GM21423 (cell line): ENCODE results near the gene EMILIN2.
"Not testable (repeated sequence)": the region's sequence is repeated elsewhere in the genome, so short reads cannot be mapped to it uniquely, and the experiment has no call there.

Experiments
- ATAC-seq: cut with Tn5 transposase; IDR thresholded peaks from one replicate; pipeline ENCODE4 v1.9.1; 2021; ENCODE audit warnings: mild to moderate bottlenecking, moderate library complexity; ENCODE audit not compliant: unreplicated experiment

Gene EMILIN2

DNA sequence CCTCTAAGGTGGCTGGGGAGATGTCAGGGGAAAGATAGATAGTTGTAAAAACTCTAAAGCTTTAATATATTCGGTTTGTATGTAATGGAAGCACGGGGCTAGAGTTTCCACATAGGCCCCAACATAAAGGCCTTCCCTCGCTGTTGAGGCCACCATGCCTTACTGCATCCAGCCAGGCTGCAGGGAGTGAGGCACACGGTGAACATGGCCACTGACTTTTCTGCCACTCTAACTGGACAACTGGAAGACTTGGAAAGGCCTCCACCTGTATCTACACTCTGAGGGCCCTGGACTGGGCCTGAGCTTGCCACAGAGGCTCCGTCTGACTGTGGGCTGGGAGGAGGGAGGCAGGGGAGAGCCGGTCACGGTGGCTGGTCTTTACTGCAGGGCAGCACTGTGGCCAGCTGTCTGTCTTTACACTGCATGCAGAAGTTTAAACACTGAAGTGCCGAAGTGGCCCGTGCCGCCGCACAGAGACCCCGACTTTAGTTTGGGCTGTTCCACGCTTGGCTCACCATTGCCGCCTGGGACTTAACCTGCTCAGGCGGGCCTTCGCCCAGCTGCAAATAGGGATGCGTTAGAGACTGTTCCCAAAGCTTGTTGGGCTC is 66.7 kb downstream of the EMILIN2 start:
- no peak for ATAC-seq

DNA sequence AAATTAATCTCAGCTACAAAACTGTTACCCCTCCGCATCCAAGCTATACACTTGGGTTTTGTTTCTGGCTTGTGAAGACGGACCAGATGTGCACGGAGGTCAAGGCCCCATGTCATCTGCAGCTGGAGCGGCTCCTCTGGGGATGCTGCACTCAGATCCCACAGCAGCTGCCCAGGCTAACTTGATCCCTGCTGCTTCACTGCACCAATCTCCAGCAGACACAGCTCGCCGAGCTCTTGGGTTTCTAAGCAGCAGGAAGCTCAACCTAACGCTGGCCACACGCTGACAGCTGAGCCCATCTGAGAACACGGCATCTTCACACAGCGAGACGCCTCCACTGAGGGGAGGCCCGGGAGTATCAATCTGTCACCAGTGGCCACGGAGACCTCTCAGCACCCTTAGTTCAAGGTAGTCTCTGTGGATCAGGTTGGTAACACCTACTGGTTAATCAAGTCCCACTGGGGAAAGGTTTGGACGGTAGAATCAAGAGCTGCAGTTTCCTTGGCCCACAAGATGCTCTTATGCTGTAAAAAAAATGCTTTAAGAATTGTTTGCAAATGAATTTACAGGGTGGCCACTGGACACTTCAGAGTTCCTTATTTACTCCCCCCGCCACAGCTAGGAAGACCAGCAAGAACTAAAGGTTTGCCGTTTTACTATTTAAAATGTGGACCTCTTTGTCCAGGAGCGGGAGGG is 67.5 kb downstream of the EMILIN2 start:
- ATAC-seq, result no peak

DNA sequence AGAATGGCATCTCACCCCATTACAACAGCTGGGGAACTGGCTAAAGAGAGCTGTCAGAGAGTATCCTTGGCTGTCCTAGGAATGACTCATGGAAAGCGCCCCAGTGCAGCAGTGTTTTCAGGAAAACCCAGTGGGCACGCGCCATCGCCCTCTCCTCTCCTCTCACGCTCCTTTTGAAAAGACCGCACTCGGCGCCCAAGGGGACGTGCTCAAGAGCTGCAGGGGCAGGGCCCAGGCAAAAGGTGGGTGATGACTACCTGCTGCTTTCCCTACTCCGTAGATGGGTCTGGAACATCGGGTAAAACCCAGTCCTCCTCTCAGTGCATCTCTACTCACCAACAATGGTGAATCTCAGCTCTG is 68.1 kb downstream of the EMILIN2 start:
- no peak for ATAC-seq

DNA sequence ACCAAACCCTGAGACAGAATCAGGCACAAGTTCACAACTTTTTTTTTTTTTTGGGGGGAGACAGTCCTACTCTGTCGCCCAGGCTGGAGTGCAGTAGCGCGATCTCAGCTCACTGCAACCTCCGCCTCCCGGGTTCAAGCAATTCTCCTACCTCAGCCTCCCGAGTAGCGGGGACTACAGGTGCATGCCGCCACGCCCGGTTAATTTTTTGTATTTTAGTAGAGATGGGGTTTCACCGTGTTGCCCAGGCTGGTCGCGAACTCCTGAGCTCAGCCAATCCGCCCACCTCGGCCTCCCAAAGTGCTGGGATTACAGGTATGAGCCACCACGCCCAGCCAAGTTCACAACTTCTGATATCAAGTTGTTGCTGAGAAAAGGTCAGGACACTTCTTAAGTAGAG is 68.7 kb downstream of the EMILIN2 start:
- ATAC-seq, result not testable (repeated sequence)

DNA sequence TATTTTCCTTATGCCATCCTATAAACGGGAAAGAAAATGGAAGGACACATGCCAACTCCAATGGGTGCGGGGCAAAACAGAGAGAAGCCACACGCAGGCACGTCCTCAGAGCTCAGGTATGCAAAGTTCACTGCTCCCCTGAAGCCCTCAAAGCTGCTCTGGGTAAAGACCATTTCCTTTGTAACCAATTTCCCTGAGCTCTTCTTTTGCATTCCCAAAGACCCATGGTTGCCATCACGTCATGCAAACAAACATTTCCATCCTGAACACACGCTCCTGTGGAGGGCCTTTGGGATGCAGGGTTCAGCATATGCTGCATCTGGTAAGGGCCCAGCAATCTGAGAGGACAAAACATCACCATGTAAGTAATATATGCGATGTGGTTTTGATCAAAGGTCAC is 69.4 kb downstream of the EMILIN2 start:
- ATAC-seq, result no peak

DNA sequence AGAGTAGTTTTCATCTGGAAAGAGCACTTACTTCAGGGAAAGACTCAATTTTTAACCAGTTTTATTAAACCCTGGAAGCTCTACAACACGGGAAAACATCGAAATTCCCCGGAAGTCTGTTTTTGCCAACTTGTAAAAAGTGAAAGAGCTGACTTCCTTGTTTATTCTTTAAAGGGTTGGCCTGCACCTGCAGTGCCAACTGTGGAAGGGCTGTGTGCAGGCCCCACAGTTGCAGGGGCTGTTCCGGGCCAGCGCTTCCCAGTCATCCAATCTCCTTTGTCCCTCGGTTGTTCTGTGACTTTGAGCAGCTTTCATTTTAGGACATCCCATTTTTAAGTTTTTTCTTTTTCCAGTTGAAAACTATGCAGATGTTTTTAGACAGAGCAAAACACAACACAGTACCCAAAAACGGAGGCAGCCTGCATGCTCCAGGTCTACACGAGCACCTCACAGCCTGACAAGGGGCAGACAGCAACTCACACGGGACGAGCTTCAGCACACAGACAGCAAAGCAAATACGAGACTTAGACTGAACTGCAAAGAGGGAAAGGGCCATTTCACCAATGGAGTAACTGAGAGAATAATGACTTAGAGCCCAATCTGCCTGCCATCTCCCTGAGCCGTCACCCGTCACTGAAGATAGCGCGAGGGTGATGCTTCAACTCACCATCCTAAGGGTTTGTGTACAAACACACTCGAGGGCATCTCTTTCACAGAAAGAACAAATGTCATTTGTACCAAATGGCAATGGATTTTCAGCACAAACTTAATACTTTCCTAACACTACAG is 70.6 kb downstream of the EMILIN2 start:
- no peak for ATAC-seq

DNA sequence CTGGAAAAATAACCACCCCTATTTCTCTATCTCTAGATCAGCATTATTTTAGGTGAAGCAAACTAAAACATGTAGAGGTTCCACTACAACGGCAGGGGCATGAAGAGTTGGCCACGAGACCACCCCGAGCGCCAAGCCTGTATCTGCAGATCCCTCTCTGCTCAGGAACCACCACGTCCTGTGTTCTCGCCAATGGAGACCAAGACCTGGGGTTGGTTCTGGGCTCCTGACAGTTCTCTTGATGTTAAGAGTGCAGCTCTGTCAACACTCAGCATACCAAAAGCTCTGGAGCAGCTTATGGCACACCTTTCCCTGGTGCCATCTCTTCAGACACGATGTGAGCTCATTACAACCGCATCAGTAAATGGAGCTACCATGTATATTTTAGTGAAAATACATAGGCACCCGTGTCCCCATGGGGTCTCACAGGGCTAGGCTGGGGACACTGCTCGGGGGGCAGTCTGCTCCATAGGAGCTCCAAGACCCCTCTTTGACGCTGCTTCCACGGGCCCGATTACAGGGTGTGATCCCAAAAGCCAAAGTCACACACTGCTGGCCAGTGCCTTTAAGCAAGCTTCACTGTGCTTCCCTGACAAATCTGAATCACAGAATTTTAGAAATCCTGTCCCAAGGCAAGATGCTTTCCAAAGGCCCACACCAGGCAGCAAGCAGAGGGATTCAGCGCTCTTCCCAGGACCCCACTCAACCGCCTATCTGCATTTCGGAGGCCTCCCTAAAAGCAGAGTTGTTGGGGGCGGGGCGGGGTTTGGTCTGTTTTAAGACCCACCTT is 72.2 kb downstream of the EMILIN2 start:
- ATAC-seq, result no peak

DNA sequence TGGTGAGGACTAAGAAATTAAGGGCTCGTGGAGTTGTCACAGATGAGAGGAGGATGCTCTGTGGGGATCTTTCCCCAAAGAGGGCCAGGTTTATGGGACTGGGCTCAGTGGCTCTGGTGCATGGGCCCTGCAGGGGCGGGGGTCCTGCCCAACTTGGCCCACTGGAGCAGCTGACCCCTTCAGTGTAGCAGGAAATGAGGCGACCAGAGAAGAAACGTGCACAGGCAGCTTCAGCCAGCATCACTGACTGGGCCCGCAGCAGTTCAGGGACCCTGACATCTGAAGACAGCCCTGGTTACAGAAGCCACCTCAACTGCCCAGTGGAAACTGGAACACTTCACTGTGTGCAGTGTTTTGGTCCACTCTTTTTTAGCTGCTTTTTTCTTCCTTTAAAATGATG is 72.8 kb downstream of the EMILIN2 start:
- ATAC-seq, result no peak

DNA sequence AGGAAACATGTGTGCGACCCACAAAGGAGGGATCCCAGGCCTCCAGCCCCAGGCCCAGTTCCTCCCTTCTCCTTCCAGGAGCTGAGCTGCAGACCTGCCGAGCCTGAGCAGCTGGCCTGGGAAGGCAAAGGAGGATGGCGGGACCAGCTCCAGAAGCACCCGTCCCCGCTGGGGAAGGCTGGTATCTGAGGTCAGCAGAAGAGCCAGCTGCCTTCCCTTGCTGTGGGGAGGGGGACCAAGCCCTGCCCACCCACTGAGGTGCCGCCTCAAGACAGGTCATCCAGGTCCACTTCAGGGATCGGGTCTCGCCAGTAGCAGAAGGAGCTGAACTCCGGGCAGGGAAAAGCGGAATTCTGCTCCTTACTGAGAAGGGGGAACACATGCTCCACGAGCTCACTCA is 73.2 kb downstream of the EMILIN2 start:
- no peak for ATAC-seq

DNA sequence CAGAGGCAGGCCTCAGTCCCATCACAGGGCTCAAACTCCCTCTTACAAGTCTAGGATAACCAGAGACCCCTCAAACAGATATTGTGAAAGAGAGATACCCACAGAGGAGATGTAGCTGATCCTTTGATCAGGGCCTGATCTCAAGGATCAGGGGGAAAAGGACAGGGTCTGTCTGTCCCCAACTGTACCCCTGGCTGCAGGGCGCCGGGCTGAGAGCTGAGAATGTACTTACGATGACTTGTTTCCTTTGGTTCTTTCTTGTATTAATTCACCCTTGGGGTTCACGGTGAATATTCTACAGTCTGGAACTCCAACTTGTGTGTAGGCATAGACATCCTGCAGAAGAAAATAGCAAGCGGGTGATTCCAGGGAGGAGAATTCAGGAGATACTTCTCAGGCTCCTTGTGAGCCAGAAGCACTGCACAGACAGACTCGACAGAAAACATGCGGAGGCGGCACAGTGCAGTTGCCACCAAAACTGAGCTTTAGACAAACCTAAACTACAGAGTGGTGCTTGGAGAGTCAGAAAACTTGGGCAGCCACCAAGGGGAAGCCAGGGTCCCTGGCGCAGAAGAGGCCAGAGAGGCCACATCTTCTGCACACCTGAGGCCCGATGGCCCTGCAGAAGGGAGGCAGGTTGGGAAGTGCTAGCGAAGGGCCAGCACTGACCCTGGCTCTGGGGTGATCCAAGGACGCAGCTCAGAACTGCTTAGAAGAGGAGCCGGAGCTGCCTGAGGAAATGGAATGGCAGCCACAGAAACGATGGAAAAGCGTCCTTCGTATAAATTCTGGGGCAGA is 73.9 kb downstream of the EMILIN2 start:
- no peak for ATAC-seq

DNA sequence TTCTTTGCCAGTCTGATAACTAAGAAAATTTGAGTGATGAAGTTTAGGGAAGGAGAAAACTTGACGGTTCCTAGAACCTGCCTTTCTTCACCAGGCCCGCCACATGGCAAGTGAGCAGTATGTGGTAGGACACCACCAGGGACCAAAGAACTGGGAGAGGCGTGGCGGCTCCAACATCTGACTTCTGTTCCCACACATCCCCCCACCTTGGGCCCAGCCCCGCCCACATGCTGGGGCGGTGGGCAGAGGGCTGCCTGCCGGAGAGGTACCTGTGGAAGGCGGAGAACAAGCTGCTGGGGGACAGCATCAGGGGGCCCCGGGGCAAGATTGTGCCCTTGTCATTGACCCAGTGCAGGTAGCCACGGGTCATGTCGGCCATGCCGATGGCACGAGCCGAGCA is 75.0 kb downstream of the EMILIN2 start:
- ATAC-seq, result no peak

DNA sequence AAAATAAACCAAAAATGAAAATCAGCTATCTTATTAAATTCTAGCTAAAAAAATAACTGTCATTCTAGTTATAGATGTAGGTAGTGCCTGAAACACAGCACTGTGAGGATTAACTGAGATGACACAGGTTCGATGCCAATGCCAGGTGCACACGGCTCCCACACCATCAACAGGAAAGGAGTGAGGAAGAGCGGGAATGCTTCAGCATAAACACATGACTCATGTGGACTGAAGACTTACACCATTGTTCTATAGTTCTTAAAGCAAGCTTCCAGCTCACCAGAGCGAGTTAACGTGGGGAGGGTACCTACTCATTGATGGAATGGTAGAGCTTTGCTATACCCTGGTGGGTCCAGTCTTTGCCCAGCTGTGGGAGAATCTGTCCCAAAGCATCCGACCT is 76.7 kb downstream of the EMILIN2 start:
- ATAC-seq, result no peak

DNA sequence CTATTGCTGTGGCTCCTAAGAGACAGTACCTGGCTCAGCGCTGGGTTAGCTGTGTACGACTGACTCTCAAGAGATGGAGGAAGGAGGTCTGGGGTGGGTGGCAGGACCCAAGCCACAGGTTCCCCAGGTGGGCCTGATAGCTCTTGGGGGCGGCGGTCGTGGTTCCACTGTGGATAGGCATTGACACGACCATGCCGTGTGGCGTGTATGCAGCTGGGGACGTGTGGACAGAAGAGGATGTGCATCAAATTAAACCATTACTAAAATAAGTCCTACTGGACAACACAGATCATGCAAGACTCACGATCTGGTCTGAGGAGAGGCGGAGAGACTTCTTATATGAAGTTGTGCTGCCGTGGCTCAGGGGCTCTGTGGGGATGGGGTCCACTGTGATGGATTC is 78.1 kb downstream of the EMILIN2 start:
- no peak for ATAC-seq

DNA sequence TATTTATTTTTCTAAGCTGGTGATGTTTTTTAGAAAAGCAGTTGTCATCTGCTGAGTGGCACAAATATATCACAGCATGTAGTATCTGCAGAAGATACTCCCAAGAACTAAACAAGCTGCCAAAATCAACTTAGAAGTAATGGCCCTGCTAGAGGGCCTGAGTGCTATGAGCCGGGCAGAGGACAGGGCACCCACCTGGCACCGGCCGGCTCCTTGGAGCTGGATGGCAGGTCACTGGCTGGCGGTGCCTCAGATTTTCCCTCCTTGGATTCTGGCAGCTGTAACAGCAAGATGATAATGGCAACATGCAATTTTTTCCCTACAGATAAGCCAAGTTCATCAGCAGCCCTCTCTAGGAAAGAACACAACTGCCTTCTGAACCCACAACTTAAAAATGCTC is 79.7 kb downstream of the EMILIN2 start:
- no peak for ATAC-seq

DNA sequence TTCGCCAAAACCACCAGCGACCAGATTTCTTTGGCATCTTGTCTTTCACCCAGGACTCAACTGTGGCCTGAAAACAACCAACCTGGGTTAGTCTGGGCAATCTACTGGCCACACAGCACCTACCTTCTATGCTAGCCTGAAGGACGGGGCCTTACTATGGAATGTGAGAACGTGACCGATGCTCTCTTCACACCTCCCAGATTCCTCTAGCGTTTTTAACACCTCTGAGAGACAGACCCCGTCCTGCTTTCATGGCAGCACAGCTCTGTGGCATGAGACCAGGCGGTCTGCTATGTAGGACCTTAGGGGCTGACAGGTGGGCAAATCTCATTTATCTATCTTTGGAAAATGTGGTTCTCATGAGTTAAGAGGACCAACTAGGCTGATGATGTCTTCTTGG is 80.9 kb downstream of the EMILIN2 start:
- ATAC-seq, result no peak

DNA sequence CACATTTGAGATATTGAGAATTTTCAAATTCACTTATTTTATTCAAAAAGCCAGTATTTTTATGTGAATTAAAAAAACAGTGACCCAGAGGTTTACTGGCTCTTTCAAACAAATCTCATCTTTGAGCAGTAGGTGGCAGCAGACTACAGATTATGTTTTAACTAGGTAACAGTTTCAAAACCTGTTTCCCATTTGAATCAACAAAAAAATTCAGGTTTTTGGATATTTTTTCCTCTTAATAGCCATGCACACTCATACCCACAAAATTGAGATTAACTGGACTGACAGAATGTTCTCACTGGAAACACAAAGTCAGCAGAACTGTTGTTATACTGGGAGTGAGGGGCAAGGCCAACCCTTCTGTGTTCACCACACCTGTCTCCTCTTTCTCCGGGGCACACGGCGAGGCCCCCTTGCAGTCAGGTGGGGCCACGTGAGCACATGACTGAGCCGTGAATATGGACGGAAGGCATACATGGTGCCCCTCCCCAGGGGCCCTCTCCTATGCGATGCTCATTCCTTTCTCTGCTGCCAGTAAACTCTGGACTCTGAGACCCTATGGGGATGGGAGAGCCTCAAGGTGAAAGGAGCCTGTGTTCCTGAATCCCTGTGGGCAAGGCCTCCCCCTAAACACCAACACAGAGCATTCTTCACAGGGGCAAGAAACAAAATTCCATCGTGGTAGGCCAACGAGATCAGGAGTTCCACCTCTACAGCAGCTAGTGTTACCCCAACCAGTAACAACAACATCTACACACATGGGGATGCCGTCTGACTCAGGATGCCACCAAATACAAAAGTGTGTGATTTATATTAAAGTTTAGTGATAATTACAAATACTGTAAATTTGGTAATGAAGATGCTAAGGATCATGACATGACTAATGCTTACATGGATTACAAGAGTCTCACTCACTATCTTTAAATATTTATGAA is 85.7 kb downstream of the EMILIN2 start:
- no peak for ATAC-seq

DNA sequence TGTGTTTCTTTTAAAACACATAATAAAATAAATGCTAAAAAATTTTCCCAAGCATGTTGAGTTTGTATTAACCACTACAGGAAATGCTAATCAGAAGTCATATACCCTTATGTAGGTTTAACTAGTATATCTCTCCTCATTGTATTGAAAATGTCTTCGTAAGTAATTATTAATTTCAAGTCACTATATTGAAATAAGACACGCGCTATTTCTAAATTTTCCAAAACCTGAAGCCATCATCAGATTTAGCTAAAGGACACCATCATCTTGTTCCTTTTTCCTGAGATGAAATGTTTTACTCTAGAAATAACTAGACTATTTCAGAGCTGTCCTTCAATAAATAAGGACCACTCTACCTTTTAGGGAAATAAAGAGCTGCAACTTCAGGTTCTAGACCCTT is 87.2 kb downstream of the EMILIN2 start:
- ATAC-seq, result no peak

DNA sequence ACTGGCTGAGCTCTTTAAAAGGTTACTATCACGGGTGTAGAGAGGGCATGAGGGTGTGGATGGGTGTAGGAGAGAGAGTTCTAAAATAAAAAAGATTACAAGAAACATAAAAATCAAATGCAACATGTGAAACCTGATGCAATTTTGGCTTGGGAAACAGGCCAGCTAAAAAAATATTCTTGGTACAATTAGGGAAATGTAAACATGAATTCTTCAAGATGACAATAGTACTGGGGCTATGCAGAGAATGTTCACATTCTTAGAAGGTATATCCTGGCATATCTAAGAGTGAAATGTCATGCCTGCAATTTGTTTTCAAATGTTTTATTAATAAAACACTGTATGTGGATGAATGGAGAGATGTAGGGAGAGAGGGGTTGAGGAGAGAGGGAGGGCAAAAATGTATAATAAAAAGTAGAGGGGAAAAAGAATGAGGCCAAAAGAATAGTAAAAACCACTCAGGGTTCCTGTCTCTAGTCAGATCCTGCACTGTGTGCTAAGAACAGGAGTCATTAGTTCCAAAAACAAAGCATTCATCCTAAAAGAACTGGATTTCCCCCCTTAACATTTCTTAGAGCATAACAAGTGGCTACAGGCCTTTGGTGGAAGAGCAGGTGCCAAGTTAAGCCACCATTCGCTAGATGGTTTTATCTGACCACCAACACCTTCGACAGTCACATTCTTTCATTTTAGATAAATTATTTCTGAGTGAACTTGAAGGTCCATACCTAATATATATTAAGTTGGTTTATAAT is 88.8 kb downstream of the EMILIN2 start:
- ATAC-seq, result no peak

DNA sequence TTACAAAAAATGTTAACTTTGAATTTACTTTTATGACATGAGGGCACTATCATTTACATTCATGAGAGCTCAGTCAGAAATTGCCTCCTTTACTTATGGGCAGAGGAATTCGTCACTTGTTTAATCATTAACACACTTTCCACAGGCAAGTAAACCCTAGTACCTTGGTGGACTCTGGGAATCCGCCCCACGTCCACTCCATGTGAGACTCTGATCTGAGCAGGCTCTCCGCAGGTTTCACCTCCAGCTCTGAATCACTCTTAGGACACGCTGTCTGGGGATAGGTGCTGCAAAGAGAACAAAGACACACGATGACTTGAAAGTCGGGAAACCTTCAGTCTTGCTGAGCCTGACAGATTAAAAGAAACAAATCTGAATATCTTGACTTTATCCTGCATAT is 92.5 kb downstream of the EMILIN2 start:
- ATAC-seq, result no peak
